MM.1S (cell line): ENCODE results near the gene IGFL1.
"Not testable (repeated sequence)": the region's sequence is repeated elsewhere in the genome, so short reads cannot be mapped to it uniquely, and the experiment has no call there.

Experiments
- DNase-seq: peaks from one replicate; pipeline ENCODE4 v3.0.0-alpha.2; 2015
- H2AFZ ChIP-seq: fragments of 300-600 bp; sonication (generic); 2 replicates; pipeline ENCODE4 v1.6.0; 2016; ENCODE audit warnings: antibody characterized with exemption, low read length
- H3F3A ChIP-seq: fragments of 300-600 bp; sonication (generic); 2 replicates; pipeline ENCODE4 v1.6.1; 2016; ENCODE audit warnings: mild to moderate bottlenecking, antibody characterized with exemption, low read length, moderate library complexity, mixed read lengths; ENCODE audit not compliant: insufficient read depth
- H3K27ac ChIP-seq: fragments of 300-600 bp; sonication (generic); 2 replicates; pipeline ENCODE4 v1.5.1; 2016; ENCODE audit warnings: mild to moderate bottlenecking, low read length
- H3K27me3 ChIP-seq: fragments of 300-600 bp; sonication (generic); replicated peaks from 2 replicates; pipeline ENCODE4 v1.6.0; 2016; ENCODE audit warnings: low read length; ENCODE audit not compliant: insufficient read depth
- H3K36me3 ChIP-seq: fragments of 300-600 bp; sonication (generic); replicated peaks from 2 replicates; pipeline ENCODE4 v1.6.1; 2016; ENCODE audit warnings: mild to moderate bottlenecking, low read length, mixed read lengths; ENCODE audit not compliant: insufficient read depth
- H3K4me1 ChIP-seq: fragments of 300-600 bp; sonication (generic); 2 replicates; pipeline ENCODE4 v1.6.1; 2016; ENCODE audit warnings: low read length, mixed read lengths
- H3K4me2 ChIP-seq: fragments of 300-600 bp; sonication (generic); 2 replicates; pipeline ENCODE4 v1.6.0; 2016; ENCODE audit warnings: low read depth, low read length
- H3K4me3 ChIP-seq: fragments of 300-600 bp; sonication (generic); 2 replicates; pipeline ENCODE4 v1.5.1; 2016; ENCODE audit warnings: low read length, mixed read lengths
- H3K79me2 ChIP-seq: fragments of 300-600 bp; sonication (generic); 2 replicates; pipeline ENCODE4 v1.6.1; 2016; ENCODE audit warnings: mixed run types, low read length, mixed read lengths
- H3K9ac ChIP-seq: fragments of 300-600 bp; sonication (generic); 2 replicates; pipeline ENCODE4 v1.6.1; 2016; ENCODE audit warnings: low read length, mixed read lengths
- H3K9me2 ChIP-seq: fragments of 300-600 bp; sonication (generic); replicated peaks from 2 replicates; pipeline ENCODE4 v1.6.1; 2016; ENCODE audit warnings: mild to moderate bottlenecking, low read length, mixed read lengths; ENCODE audit not compliant: insufficient read depth
- H3K9me3 ChIP-seq: fragments of 300-600 bp; sonication (generic); replicated peaks from 2 replicates; pipeline ENCODE4 v1.6.1; 2016; ENCODE audit warnings: mild to moderate bottlenecking, low read length, mixed read lengths; ENCODE audit not compliant: insufficient read depth
- H4K20me1 ChIP-seq: fragments of 300-600 bp; sonication (generic); 2 replicates; pipeline ENCODE4 v1.6.1; 2016; ENCODE audit warnings: mild to moderate bottlenecking, low read length, moderate library complexity, mixed read lengths; ENCODE audit not compliant: insufficient read depth
- EZH2 ChIP-seq: fragments of 300-600 bp; sonication (generic); optimal IDR thresholded peaks from 2 replicates; pipeline ENCODE3; 2017; ENCODE audit warnings: low read depth, mild to moderate bottlenecking, antibody characterized with exemption, low read length, mixed read lengths
- EZH2phosphoT487 ChIP-seq: fragments of 300-600 bp; sonication (generic); IDR thresholded peaks from 2 replicates; pipeline ENCODE4 v1.6.1; 2018; ENCODE audit warnings: antibody characterized with exemption, low read length
- TF ChIP-seq, protein P1 (sequence below): fragments of 300-600 bp; sonication (generic); IDR thresholded peaks from 2 replicates; pipeline ENCODE4 v1.5.1; 2016; ENCODE audit warnings: antibody characterized with exemption, low read length, mixed read lengths

Gene IGFL1

DNA sequence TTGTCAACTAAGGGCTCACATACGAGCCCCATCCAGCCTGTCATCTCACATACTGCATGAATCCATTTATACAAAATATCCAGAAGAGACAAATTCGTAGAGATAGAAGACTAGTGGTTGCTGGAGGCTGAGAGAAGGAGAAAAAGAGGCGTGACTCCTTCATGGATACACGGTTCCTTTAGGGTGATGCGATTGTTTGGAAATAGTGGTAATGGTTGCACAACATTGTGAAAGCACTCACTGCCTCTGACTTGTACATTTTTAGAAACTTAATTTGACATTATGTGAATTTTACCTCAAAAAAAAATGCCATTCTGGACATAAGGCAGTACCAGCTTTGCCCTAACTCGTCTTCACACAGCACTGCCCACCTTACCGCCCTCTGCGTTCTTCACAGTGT lies 27.3 kb downstream of the IGFL1 start:
- no peaks in the 10 kb centered on the region for H4K20me1 ChIP-seq
- H3F3A ChIP-seq, result no peaks in the 10 kb centered on the region
- no peaks in the 10 kb centered on the region for H3K4me1 ChIP-seq
- H2AFZ ChIP-seq, result no peak overlapping the region
- no peak overlapping the region for H3K4me2 ChIP-seq
- H3K9me3 ChIP-seq, result no peaks in the 10 kb centered on the region
- H3K27ac ChIP-seq, result no peak overlapping the region
- no peaks in the 10 kb centered on the region for H3K9me2 ChIP-seq
- no peaks in the 10 kb centered on the region for H3K79me2 ChIP-seq
- H3K36me3 ChIP-seq, result no peaks in the 10 kb centered on the region
- H3K9ac ChIP-seq, result no peak overlapping the region
- no peak overlapping the region for H3K4me3 ChIP-seq
- no peak for DNase-seq
- peaks cover 64% of the 10 kb centered on the region for H3K27me3 ChIP-seq
- TF ChIP-seq EZH2 (no peak), EZH2phosphoT487 (no peak)
- TF ChIP-seq, protein P1, sequence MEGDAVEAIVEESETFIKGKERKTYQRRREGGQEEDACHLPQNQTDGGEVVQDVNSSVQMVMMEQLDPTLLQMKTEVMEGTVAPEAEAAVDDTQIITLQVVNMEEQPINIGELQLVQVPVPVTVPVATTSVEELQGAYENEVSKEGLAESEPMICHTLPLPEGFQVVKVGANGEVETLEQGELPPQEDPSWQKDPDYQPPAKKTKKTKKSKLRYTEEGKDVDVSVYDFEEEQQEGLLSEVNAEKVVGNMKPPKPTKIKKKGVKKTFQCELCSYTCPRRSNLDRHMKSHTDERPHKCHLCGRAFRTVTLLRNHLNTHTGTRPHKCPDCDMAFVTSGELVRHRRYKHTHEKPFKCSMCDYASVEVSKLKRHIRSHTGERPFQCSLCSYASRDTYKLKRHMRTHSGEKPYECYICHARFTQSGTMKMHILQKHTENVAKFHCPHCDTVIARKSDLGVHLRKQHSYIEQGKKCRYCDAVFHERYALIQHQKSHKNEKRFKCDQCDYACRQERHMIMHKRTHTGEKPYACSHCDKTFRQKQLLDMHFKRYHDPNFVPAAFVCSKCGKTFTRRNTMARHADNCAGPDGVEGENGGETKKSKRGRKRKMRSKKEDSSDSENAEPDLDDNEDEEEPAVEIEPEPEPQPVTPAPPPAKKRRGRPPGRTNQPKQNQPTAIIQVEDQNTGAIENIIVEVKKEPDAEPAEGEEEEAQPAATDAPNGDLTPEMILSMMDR, result no peak

DNA sequence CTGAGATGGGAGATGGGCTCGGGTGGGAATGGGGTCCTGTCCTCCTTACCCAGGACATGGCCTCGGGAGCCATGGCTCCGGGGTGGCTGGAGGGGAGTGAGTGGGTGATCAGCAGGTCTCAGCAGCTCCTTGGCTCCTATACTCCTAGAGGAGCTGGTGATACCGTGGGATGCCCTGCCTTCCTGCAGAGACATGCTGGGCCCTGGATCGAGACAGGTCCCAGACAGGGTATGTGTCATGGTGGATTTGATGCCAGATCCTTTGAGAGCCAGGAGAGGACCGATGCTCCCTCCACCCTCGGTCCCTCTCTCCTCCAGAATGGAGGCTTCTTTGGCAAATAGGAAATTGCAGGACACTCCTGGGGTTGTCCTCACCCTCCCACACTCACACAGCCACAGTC lies 32.0 kb downstream of the IGFL1 start:
- H3F3A ChIP-seq, H3K36me3 ChIP-seq, H3K9me2 ChIP-seq, H3K4me2 ChIP-seq, H3K4me3 ChIP-seq, H4K20me1 ChIP-seq, H3K4me1 ChIP-seq, H2AFZ ChIP-seq, H3K9ac ChIP-seq, DNase-seq, H3K27ac ChIP-seq, H3K79me2 ChIP-seq, H3K9me3 ChIP-seq: not testable (repeated sequence)
- H3K27me3 ChIP-seq, result peaks cover 64% of the 10 kb centered on the region

DNA sequence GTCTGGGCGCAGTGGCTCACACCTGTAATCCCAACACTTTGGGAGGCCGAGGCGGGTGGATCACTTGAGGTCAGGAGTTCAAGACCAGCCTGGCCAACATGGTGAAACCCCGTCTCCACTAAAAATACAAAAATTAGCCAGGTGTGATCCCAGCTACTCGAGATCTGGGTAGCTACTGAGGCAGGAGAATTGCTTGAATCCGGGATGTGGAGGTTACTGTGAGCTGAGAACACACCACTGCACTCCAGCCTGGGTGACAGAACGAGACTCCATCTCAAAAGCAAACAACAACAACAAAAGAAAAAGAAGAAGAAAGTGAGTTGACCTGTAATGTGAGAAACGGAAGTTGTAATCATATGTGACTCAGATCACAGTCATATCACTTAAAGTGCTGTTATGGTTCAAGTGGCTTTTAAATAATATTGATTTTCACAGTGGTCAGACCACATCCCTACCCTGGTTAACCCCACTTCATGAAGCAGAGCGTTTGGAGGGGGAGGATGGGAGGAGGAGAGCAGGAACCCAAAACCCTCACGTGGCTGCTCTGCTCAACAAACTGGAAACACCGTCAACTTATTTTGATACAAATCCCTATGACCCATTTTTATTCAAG lies 33.2 kb downstream of the IGFL1 start:
- H3K79me2 ChIP-seq, H3K4me2 ChIP-seq, H3K4me1 ChIP-seq, H3K36me3 ChIP-seq, DNase-seq, H4K20me1 ChIP-seq, H3K9me2 ChIP-seq, H3K9me3 ChIP-seq, H3K27ac ChIP-seq, H3K4me3 ChIP-seq, H3F3A ChIP-seq, H2AFZ ChIP-seq, H3K9ac ChIP-seq: not testable (repeated sequence)
- peaks cover 60% of the 10 kb centered on the region for H3K27me3 ChIP-seq

DNA sequence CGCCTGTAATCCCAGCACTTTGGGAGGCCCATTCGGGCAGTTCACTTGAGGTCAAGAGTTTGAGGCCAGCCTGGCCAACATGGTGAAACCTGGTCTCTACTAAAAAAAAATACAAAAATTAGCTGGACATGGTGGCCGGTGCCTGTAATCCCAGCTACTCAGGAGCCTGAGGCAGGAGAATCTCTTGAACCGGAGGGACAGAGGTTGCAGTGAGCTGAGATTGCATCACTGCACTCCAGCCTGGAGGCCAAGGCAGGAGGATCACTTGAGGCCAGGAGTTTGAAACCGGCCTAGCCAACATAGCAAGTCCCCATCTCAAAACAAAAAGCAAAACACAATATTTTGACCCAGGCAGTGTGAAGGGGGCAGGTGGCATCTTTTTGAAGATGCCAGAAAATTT lies 35.3 kb downstream of the IGFL1 start:
- not testable (repeated sequence) for H3K9ac ChIP-seq, H3K79me2 ChIP-seq, H4K20me1 ChIP-seq, H3K4me2 ChIP-seq, DNase-seq, H3K4me1 ChIP-seq, H3F3A ChIP-seq, H3K4me3 ChIP-seq, H2AFZ ChIP-seq, H3K9me2 ChIP-seq, H3K36me3 ChIP-seq, H3K9me3 ChIP-seq, H3K27ac ChIP-seq
- H3K27me3 ChIP-seq, result peaks cover 58% of the 10 kb centered on the region

DNA sequence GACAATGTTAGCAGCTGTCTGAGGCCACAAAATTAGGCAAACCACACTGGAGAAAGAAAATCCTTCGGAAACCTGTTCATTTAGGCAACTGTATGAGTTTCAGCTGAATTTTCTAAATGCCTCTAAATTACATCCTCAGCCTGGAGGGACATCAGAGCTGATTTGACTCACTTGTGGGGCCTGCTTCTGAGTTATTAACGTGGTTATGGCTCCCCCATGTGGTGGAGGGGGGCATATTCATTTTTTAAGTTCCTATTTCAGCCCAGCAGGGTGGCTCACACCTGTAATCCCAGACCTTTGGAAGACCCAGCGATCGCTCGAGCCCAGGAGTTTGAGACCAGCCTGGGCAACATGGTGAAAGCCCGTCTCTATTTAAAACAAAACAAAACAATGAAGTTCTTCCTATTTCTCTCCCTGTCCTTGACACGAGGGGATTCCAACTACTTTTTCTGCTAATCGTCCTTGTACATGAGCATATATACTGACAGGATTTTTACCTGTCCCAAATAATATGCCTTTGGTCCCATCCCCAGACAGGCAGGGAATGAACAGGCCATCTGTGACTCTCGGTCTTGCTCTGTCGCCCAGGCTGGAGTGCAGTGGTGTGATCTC lies 35.8 kb downstream of the IGFL1 start:
- Histone ChIP-seq H3K4me2 (no peak overlapping the region), H3K4me1 (no peaks in the 10 kb centered on the region), H3K9ac (no peak overlapping the region), H3K27ac (no peak overlapping the region), H3K9me2 (no peaks in the 10 kb centered on the region), H3K27me3 (peaks cover 60% of the 10 kb centered on the region), H3F3A (no peaks in the 10 kb centered on the region), H2AFZ (no peak overlapping the region), H3K4me3 (no peak overlapping the region), H3K36me3 (no peaks in the 10 kb centered on the region), H4K20me1 (no peaks in the 10 kb centered on the region), H3K79me2 (no peaks in the 10 kb centered on the region), H3K9me3 (no peaks in the 10 kb centered on the region)
- no peak for TF ChIP-seq EZH2
- no peak for TF ChIP-seq EZH2phosphoT487
- TF ChIP-seq, protein P1, result peak; percentile 82
- DNase-seq, result peak; percentile 66
